Caco-2 (cell line): Measurements from ENCODE around the gene ESRRG. TPM values are rescaled to one million over a fixed set of nuclear protein-coding genes. Genes with fewer than 3 reads are reported as not detected.

Source experiments
- BruUV-seq: library from RNA; stranded (reverse); fragments of 400-500 nt; replicated peaks from 2 replicates; lab custom pipeline; 2021; lab: Mats Ljungman, UMichigan
- CTCF ChIA-PET: fragments of 300-600 bp; sonication (Branson Sonifier 250); formaldehyde crosslinking; loops from one replicate; lab custom pipeline; 2022; ENCODE audit warnings: antibody characterized with exemption; lab: Charles Lee
- POLR2A ChIA-PET: fragments of 300-600 bp; sonication (Branson Sonifier 250); formaldehyde crosslinking; loops from one replicate; lab custom pipeline; 2022; ENCODE audit warnings: antibody characterized with exemption; lab: Charles Lee
- DNase-seq, 2 experiments: peaks; one replicate each; pipeline versions ENCODE4 v3.0.0 to v3.0.0-alpha.2; 2020 to 2022
- H3K27me3 ChIP-seq: replicated peaks from 2 replicates; pipeline ENCODE4 v1.6.0; 2011; ENCODE audit warnings: low read length; ENCODE audit not compliant: control insufficient read depth, insufficient read depth
- H3K36me3 ChIP-seq: 2 replicates; pipeline ENCODE4 v1.5.1; 2011; ENCODE audit warnings: low read length; ENCODE audit not compliant: control insufficient read depth, insufficient read depth
- H3K4me1 ChIP-seq: fragments of 250-450 bp; sonication (Bioruptor Pico); 2 replicates; pipeline ENCODE4 v1.5.1; 2020; ENCODE audit warnings: mild to moderate bottlenecking
- H3K4me3 ChIP-seq: 2 replicates; pipeline ENCODE4 v1.5.1; 2011; ENCODE audit warnings: low read depth, mild to moderate bottlenecking, control low read depth, low read length
- H3K9me3 ChIP-seq: fragments of 250-450 bp; sonication (Bioruptor Pico); 2 replicates; pipeline ENCODE4 v1.5.1; 2020; ENCODE audit warnings: mild to moderate bottlenecking, moderate library complexity
- H3K27ac Mint-ChIP-seq: one replicate; pipeline ENCODE4 v1.8.0; 2022; ENCODE audit warnings: mixed read lengths; ENCODE audit not compliant: unreplicated experiment
- H3K27me3 Mint-ChIP-seq: one replicate; pipeline ENCODE4 v1.8.0; 2022; ENCODE audit warnings: mixed read lengths; ENCODE audit not compliant: insufficient read depth, unreplicated experiment
- H3K36me3 Mint-ChIP-seq: one replicate; pipeline ENCODE4 v1.8.0; 2022; ENCODE audit warnings: mild to moderate bottlenecking, mixed read lengths; ENCODE audit not compliant: insufficient read depth, unreplicated experiment
- H3K4me1 Mint-ChIP-seq: one replicate; pipeline ENCODE4 v1.8.0; 2022; ENCODE audit warnings: low read depth, mixed read lengths; ENCODE audit not compliant: unreplicated experiment
- H3K4me3 Mint-ChIP-seq: one replicate; pipeline ENCODE4 v1.8.0; 2022; ENCODE audit warnings: mild to moderate bottlenecking, moderate library complexity, mixed read lengths; ENCODE audit not compliant: unreplicated experiment
- H3K9me3 Mint-ChIP-seq: one replicate; pipeline ENCODE4 v1.8.0; 2022; ENCODE audit warnings: mixed read lengths; ENCODE audit not compliant: unreplicated experiment
- intact Hi-C: fragments of 100-400 bp; cut with micrococcal nuclease; formaldehyde crosslinking; loops from one replicate; pipeline ENCODE4 v1.10.0; 2022; ENCODE audit not compliant: unreplicated experiment
- total RNA-seq: library from RNA; stranded (reverse); gene quantifications from 2 replicates; pipeline ENCODE4 v1.2.3, GENCODE V29; 2022
- TF ChIP-seq, protein P1 (sequence below), 2 experiments: fragments of 200-600 bp in 1 of 2; IDR thresholded peaks; 1 replicate in 1 of 2; 2 replicates in 1 of 2; pipeline versions ENCODE4 v1.5.1 to v1.8.0; 2011 to 2022; ENCODE audit warnings: antibody characterized with exemption in 1 of 2, control low read depth in 1 of 2, inconsistent platforms in 1 of 2, low read depth in 1 of 2, low read length in 1 of 2, mild to moderate bottlenecking in 1 of 2, moderate library complexity in 1 of 2; ENCODE audit not compliant: insufficient read depth in 1 of 2, severe bottlenecking in 1 of 2, unreplicated experiment in 1 of 2

ESRRG gene
- total RNA-seq, 1 experiment from 2014 or later, result 6.6 TPM

DNA sequence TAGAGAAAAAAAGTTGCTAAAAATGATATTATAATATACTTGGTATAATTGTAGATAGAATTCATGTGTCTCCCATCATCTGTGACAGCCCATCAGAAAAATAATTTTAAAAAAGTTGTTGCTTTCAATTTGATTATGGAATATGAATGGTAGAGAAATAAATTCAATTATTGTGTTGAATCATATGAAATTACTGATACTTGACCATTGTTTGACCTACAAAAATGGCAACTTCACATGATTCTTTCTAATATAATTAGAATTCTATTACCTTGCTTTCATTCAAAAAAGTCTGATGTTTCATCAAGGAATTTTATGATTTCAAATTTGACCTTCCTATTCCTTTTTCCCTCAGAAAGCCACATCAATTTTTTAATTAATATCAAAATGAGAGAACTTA lies 11.5 kb downstream of the ESRRG start:
- no peak overlapping the region for H3K4me3 Mint-ChIP-seq

DNA sequence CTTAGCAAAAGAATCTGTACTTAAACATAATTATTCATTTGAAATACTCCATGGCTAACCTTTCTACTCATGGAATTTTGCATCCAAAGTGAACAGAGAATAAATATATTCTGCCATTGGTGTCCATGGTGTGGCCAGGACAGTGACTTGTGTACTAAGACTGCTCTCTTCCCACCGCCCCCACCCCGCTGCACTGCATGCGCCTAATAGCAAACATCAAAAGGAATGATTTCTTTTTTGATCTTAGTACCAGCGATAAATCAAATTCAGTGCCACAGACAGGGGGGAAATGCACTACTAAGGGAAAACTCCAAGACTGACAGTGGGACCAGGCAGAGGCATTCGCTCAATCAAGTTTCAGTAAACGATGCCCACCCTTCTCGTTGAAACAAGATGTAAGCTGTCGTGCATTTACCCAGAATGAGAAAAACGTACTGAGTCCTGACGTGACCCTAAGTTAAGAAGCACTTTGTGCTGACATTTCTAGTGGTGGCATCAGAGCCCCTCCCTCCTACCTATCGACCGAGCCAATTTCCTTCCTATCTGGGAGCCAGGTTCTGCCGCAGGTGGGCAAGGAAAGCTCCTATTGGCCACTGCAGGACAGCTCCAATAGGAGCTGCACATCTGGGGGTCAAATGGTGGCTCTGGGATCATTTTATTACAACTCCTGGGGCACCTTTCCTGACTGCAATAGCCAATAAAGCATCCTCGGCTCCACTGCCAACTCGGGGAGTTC lies 12.5 kb downstream of the ESRRG start:
- Mint-ChIP-seq H3K27ac (no peak overlapping the region), H3K4me3 (no peak overlapping the region)

More for the DNA sequence above, 11.5 kb downstream of the ESRRG start:
- no peaks in the 10 kb centered on the region for H3K27me3 Mint-ChIP-seq
- Histone ChIP-seq H3K36me3 (no peaks in the 10 kb centered on the region), H3K27me3 (no peaks in the 10 kb centered on the region), H3K4me1 (no peaks in the 10 kb centered on the region), H3K9me3 (no peaks in the 10 kb centered on the region), H3K4me3 (no peak overlapping the region)
- BruUV-seq, result no TSS peak
- H3K9me3 Mint-ChIP-seq, result no peaks in the 10 kb centered on the region
- DNase-seq, result no peak
- ChIA-PET POLR2A (no interaction called here), CTCF (no interaction called here)
- H3K4me1 Mint-ChIP-seq, result peaks cover 5% of the 10 kb centered on the region
- H3K36me3 Mint-ChIP-seq, result no peaks in the 10 kb centered on the region
- intact Hi-C loops, result no loop called here
- H3K27ac Mint-ChIP-seq, result no peak overlapping the region
- TF ChIP-seq, protein P1, sequence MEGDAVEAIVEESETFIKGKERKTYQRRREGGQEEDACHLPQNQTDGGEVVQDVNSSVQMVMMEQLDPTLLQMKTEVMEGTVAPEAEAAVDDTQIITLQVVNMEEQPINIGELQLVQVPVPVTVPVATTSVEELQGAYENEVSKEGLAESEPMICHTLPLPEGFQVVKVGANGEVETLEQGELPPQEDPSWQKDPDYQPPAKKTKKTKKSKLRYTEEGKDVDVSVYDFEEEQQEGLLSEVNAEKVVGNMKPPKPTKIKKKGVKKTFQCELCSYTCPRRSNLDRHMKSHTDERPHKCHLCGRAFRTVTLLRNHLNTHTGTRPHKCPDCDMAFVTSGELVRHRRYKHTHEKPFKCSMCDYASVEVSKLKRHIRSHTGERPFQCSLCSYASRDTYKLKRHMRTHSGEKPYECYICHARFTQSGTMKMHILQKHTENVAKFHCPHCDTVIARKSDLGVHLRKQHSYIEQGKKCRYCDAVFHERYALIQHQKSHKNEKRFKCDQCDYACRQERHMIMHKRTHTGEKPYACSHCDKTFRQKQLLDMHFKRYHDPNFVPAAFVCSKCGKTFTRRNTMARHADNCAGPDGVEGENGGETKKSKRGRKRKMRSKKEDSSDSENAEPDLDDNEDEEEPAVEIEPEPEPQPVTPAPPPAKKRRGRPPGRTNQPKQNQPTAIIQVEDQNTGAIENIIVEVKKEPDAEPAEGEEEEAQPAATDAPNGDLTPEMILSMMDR (IDR thresholded peaks at IDR 0.05; ENCODE audit: insufficient read depth in 1 of 2, low read depth in 1 of 2, low read length in 1 of 2, severe bottlenecking in 1 of 2, unreplicated experiment in 1 of 2), result no peak

DNA sequence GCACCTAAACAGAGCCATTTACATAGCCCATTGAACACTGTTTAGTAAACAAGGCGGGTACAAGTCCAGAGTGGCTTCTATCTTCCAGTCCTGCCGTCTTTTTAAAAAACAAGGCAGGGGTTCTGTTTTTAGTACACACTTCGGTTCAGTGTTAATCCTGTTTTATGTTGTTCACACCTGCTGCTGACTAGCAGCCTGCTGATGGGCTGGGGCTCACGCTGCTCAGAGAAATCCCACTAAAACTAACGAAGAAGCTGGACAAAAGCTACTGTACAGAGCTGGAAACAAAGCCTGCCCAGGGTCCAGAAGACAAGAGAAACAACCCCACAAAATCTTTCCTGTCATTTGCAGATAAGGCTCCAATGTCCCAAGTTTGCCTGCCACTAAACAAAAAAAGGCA lies 13.2 kb downstream of the ESRRG start:
- intact Hi-C loops, result no loop called here
- H3K36me3 ChIP-seq, result no peaks in the 10 kb centered on the region
- Mint-ChIP-seq H3K27me3 (no peaks in the 10 kb centered on the region), H3K4me1 (peaks cover 5% of the 10 kb centered on the region), H3K27ac (no peak overlapping the region), H3K9me3 (no peaks in the 10 kb centered on the region), H3K36me3 (no peaks in the 10 kb centered on the region), H3K4me3 (no peak overlapping the region)
- no peaks in the 10 kb centered on the region for H3K4me1 ChIP-seq
- POLR2A ChIA-PET, result no interaction called here
- no peaks in the 10 kb centered on the region for H3K9me3 ChIP-seq
- no TSS peak for BruUV-seq
- TF ChIP-seq, protein P1 (IDR thresholded peaks at IDR 0.05; ENCODE audit: insufficient read depth in 1 of 2, low read depth in 1 of 2, low read length in 1 of 2, severe bottlenecking in 1 of 2, unreplicated experiment in 1 of 2), result no peak
- no peak overlapping the region for H3K4me3 ChIP-seq
- no peak for DNase-seq
- CTCF ChIA-PET, result no interaction called here
- no peaks in the 10 kb centered on the region for H3K27me3 ChIP-seq

More for the DNA sequence above, 12.5 kb downstream of the ESRRG start:
- no peaks in the 10 kb centered on the region for H3K4me1 ChIP-seq
- no peaks in the 10 kb centered on the region for H3K27me3 ChIP-seq
- H3K9me3 ChIP-seq, result no peaks in the 10 kb centered on the region
- no TSS peak for BruUV-seq
- TF ChIP-seq, protein P1 (IDR thresholded peaks at IDR 0.05; ENCODE audit: insufficient read depth in 1 of 2, low read depth in 1 of 2, low read length in 1 of 2, severe bottlenecking in 1 of 2, unreplicated experiment in 1 of 2), result no peak
- no peaks in the 10 kb centered on the region for H3K36me3 ChIP-seq
- CTCF ChIA-PET, result no interaction called here
- Mint-ChIP-seq H3K36me3 (no peaks in the 10 kb centered on the region), H3K4me1 (peaks cover 5% of the 10 kb centered on the region), H3K9me3 (no peaks in the 10 kb centered on the region), H3K27me3 (no peaks in the 10 kb centered on the region)
- POLR2A ChIA-PET, result no interaction called here
- no peak for DNase-seq
- no peak overlapping the region for H3K4me3 ChIP-seq
- intact Hi-C loops, result no loop called here
